ENCODE data around the gene DIS3L2. TPM values are rescaled to one million over a fixed set of nuclear protein-coding genes. Genes with fewer than 3 reads are reported as not detected.
"Not testable (repeated sequence)": the region's sequence is repeated elsewhere in the genome, so short reads cannot be mapped to it uniquely, and the experiment has no call there.

DIS3L2 gene
- total and polyA plus RNA-seq, 2 of the 4 experiments (the other 2 are of a cell fraction), result 14.7 to 19.2 TPM

DNA sequence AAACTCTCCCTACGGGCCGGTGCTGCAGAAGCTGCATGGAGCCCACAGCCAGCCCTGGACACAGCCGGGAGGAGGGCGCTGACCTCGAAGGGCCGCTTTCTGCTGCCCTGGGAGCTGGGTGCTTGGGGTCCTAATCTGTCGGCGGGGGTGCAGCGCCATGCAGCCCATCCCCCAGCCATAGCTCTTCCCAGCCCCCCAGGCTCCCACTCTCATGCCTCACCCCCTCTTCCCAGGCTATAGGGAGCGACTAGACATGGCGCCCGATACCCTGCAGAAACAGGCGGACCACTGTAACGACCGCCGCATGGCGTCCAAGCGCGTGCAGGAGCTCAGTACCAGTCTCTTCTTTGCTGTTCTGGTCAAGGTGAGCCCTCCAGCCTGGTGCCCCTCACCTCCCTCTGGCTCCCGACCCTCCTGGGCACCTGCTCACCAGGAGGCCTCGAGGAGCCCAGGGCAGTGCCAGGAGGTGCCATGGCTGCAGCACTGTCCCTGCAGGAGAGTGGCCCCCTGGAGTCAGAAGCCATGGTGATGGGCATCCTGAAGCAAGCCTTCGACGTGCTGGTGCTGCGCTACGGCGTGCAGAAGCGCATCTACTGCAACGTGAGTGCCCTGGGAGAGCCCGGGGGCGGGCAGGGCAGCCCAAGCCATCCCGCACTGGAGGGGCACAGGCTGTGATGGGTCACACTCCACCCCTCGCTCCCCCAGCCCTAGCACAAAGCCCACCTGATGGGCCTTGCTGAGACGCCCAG, 372.8 kb downstream of the DIS3L2 start:
- CTCF ChIA-PET; H3K9ac ChIP-seq (ENCODE audit: low read depth, low read length); H3K23ac ChIP-seq (ENCODE audit: low read depth, low read length); H3K18ac ChIP-seq (ENCODE audit: low read depth, low read length); H3K56ac ChIP-seq (ENCODE audit: extremely low read depth, insufficient read depth, low read length); DNase-seq; H2AFZ ChIP-seq (replicated peaks; ENCODE audit: low read length, poor library complexity); H3K4me2 ChIP-seq (ENCODE audit: low read depth, low read length); H3K27me3 ChIP-seq (ENCODE audit: control insufficient read depth, insufficient read depth, low read length); BruUV-seq (replicated peaks); H4K5ac ChIP-seq (ENCODE audit: low read depth, low read length); H3K36me3 ChIP-seq (ENCODE audit: control insufficient read depth, insufficient read depth, low read length); H3K9me1 ChIP-seq (ENCODE audit: insufficient read depth, low read length); H3K79me1 ChIP-seq (ENCODE audit: low read depth in 1 of 2, low read length in 2 of 2); intact Hi-C loops (cut with micrococcal nuclease); H3K4ac ChIP-seq (ENCODE audit: low read depth, low read length); in situ Hi-C loops (cut with MboI; ENCODE audit: low sequenced_read_pairs); H4K20me1 ChIP-seq (ENCODE audit: insufficient read depth, low read length); H3K14ac ChIP-seq (replicated peaks; ENCODE audit: low read depth, low read length); POLR2A ChIA-PET (ENCODE audit: unreplicated experiment); H2BK15ac ChIP-seq (ENCODE audit: low read depth, low read length); H3K4me3 ChIP-seq (ENCODE audit: insufficient read depth, low read depth, low read length); dilution Hi-C loops (cut with HindIII; ENCODE audit: low sequenced_read_pairs, unreplicated experiment); H2AK5ac ChIP-seq (ENCODE audit: low read depth, low read length); H2BK20ac ChIP-seq (ENCODE audit: low read depth, low read length); H4K8ac ChIP-seq (ENCODE audit: low read depth in 2 of 2, low read length in 2 of 2); H3K27ac ChIP-seq (ENCODE audit: insufficient read depth, low read length); H3K4me1 ChIP-seq (ENCODE audit: control insufficient read depth, insufficient read depth, low read length); H3K9me3 ChIP-seq (ENCODE audit: control insufficient read depth, insufficient read depth, low read length); H2BK120ac ChIP-seq (ENCODE audit: low read depth, low read length); H2BK5ac ChIP-seq (ENCODE audit: low read depth, low read length, poor library complexity, severe bottlenecking); H2AK9ac ChIP-seq (replicated peaks; ENCODE audit: low read depth, low read length, poor library complexity); H4K91ac ChIP-seq (ENCODE audit: insufficient read depth, low read depth, low read length); ATAC-seq (ENCODE audit: low read depth): not testable (repeated sequence)
- WGBS, 2 experiments (ENCODE audit: extremely low coverage in 2 of 2, insufficient read length in 1 of 2), result 93% methylated on average over 6 of the region's 33 CpGs; no CpG with 5 or more reads in 1 of the 2 experiments

DNA sequence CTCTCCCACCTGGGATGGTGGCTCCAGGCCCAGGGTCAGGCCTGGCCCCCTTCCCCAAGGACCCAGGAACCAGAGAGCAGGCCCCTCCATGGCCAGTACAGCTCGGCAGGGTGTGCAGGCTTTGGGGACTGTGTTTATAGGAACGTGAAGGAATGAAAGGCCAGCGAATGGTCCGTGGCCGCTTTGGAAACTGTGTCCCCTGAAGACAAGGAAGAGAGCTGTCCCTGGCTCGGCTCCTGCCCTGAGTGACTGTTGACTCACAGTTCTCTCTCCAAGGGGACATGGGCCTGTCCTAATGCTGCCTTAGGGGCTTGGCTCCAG, 373.3 kb downstream of the DIS3L2 start:
- H4K5ac ChIP-seq (ENCODE audit: low read depth, low read length); BruUV-seq (replicated peaks); H2AK5ac ChIP-seq (ENCODE audit: low read depth, low read length); H4K8ac ChIP-seq (ENCODE audit: low read depth in 2 of 2, low read length in 2 of 2); H3K79me1 ChIP-seq (ENCODE audit: low read depth in 1 of 2, low read length in 2 of 2); POLR2A ChIA-PET (ENCODE audit: unreplicated experiment); intact Hi-C loops (cut with micrococcal nuclease); H3K9me1 ChIP-seq (ENCODE audit: insufficient read depth, low read length); ATAC-seq (ENCODE audit: low read depth); H2BK15ac ChIP-seq (ENCODE audit: low read depth, low read length); H3K14ac ChIP-seq (replicated peaks; ENCODE audit: low read depth, low read length); H3K9ac ChIP-seq (ENCODE audit: low read depth, low read length); H2BK20ac ChIP-seq (ENCODE audit: low read depth, low read length); in situ Hi-C loops (cut with MboI; ENCODE audit: low sequenced_read_pairs); H3K4me3 ChIP-seq (ENCODE audit: insufficient read depth, low read depth, low read length); DNase-seq; H3K4ac ChIP-seq (ENCODE audit: low read depth, low read length); H3K27ac ChIP-seq (ENCODE audit: insufficient read depth, low read length); H4K20me1 ChIP-seq (ENCODE audit: insufficient read depth, low read length); H2BK120ac ChIP-seq (ENCODE audit: low read depth, low read length); H3K27me3 ChIP-seq (ENCODE audit: control insufficient read depth, insufficient read depth, low read length); H3K9me3 ChIP-seq (ENCODE audit: control insufficient read depth, insufficient read depth, low read length); dilution Hi-C loops (cut with HindIII; ENCODE audit: low sequenced_read_pairs, unreplicated experiment); CTCF ChIA-PET; H3K23ac ChIP-seq (ENCODE audit: low read depth, low read length); H2AFZ ChIP-seq (replicated peaks; ENCODE audit: low read length, poor library complexity); H2BK5ac ChIP-seq (ENCODE audit: low read depth, low read length, poor library complexity, severe bottlenecking); H4K91ac ChIP-seq (ENCODE audit: insufficient read depth, low read depth, low read length); H3K56ac ChIP-seq (ENCODE audit: extremely low read depth, insufficient read depth, low read length); H3K36me3 ChIP-seq (ENCODE audit: control insufficient read depth, insufficient read depth, low read length); H3K4me2 ChIP-seq (ENCODE audit: low read depth, low read length); H3K18ac ChIP-seq (ENCODE audit: low read depth, low read length); H3K4me1 ChIP-seq (ENCODE audit: control insufficient read depth, insufficient read depth, low read length); H2AK9ac ChIP-seq (replicated peaks; ENCODE audit: low read depth, low read length, poor library complexity): not testable (repeated sequence)
- no CpG with 5 or more reads among the region's 6 CpGs for WGBS, 2 experiments (ENCODE audit: extremely low coverage in 2 of 2, insufficient read length in 1 of 2)
